Osteocyte (in vitro differentiated cells): ENCODE data around the gene METRN. TPM values are rescaled to one million over a fixed set of nuclear protein-coding genes. Genes with fewer than 3 reads are reported as not detected.

Experiments used
- DNase-seq: peaks from one replicate; pipeline ENCODE4 v3.0.0; 2021; ENCODE audit warnings: mixed read lengths; ENCODE audit not compliant: unreplicated experiment; ENCODE audit errors: extremely low spot score
- H3K27ac Mint-ChIP-seq: one replicate; pipeline ENCODE4 v1.8.0; 2021; ENCODE audit warnings: mild to moderate bottlenecking, mixed read lengths; ENCODE audit not compliant: unreplicated experiment
- H3K27me3 Mint-ChIP-seq: one replicate; pipeline ENCODE4 v1.8.0; 2021; ENCODE audit warnings: mixed read lengths; ENCODE audit not compliant: unreplicated experiment
- H3K36me3 Mint-ChIP-seq: one replicate; pipeline ENCODE4 v1.8.0; 2021; ENCODE audit warnings: mixed read lengths; ENCODE audit not compliant: unreplicated experiment
- H3K4me1 Mint-ChIP-seq: one replicate; pipeline ENCODE4 v1.8.0; 2021; ENCODE audit warnings: mixed read lengths; ENCODE audit not compliant: unreplicated experiment
- H3K4me3 Mint-ChIP-seq: one replicate; pipeline ENCODE4 v1.8.0; 2021; ENCODE audit warnings: mild to moderate bottlenecking, moderate library complexity, mixed read lengths; ENCODE audit not compliant: unreplicated experiment
- H3K9me3 Mint-ChIP-seq: one replicate; pipeline ENCODE4 v1.8.0; 2021; ENCODE audit warnings: mixed read lengths; ENCODE audit not compliant: unreplicated experiment
- total RNA-seq: library from RNA; stranded (reverse); gene quantifications from 2 replicates; pipeline ENCODE4 v1.2.1, GENCODE V29; 2021
- TF ChIP-seq, protein P1 (sequence below): fragments of 200-600 bp; sonication (generic); IDR thresholded peaks from 2 replicates; pipeline ENCODE4 v1.5.0; 2021; ENCODE audit warnings: antibody characterized with exemption, mild to moderate bottlenecking, moderate library complexity

The METRN gene
- total RNA-seq, 1 donor from 2014 or later: 49.7 TPM

DNA sequence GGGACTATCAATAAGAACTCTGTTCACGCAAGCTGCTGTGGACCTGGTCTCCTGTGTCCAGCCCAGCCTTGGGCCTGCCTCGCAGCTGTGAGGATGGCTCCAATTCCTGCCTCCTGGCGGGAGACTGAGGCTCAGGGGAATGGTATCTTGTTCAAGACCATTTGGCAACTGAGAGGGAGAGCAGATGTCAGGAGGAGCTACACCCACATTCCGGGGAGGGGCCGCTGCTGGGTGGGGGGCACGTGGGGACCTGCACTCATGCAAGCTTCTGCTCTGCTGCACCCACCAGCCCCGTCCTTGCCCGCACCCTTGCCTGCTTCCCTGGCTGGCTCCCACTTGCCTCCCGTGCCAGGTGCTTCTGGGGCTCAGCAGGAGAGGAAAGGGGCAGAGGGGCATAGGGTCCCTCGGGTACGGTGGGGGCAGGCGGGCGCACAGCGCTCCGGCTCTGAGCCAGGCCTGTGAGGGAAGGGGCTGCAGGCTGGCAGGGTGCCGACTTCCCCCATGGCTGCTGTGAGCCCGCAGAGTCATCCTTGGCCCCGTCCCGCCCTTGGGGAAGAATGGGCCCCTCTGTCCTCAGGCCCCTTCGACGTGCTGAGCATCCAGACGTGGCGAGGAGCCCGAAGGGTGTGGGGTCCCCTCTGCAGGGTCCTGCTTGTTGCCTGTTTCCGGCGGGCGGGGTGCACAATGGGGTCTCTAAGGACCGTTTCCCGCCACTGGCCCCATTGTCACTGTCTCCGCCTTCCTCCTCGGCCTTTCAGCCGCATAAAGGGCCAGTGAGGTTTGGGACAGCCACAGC is 2.7 kb downstream of the METRN start:
- Mint-ChIP-seq H3K36me3 (no peaks in the 10 kb centered on the region), H3K27ac (no peak overlapping the region), H3K9me3 (no peaks in the 10 kb centered on the region), H3K4me1 (peaks cover 32% of the 10 kb centered on the region), H3K27me3 (no peaks in the 10 kb centered on the region), H3K4me3 (no peak overlapping the region)
- no peak for DNase-seq
- TF ChIP-seq, protein P1, sequence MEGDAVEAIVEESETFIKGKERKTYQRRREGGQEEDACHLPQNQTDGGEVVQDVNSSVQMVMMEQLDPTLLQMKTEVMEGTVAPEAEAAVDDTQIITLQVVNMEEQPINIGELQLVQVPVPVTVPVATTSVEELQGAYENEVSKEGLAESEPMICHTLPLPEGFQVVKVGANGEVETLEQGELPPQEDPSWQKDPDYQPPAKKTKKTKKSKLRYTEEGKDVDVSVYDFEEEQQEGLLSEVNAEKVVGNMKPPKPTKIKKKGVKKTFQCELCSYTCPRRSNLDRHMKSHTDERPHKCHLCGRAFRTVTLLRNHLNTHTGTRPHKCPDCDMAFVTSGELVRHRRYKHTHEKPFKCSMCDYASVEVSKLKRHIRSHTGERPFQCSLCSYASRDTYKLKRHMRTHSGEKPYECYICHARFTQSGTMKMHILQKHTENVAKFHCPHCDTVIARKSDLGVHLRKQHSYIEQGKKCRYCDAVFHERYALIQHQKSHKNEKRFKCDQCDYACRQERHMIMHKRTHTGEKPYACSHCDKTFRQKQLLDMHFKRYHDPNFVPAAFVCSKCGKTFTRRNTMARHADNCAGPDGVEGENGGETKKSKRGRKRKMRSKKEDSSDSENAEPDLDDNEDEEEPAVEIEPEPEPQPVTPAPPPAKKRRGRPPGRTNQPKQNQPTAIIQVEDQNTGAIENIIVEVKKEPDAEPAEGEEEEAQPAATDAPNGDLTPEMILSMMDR: no peak

- DNase-seq: no peak
- Mint-ChIP-seq H3K4me1 (peaks cover 30% of the 10 kb centered on the region), H3K27me3 (no peaks in the 10 kb centered on the region), H3K36me3 (no peaks in the 10 kb centered on the region), H3K27ac (no peak overlapping the region), H3K4me3 (no peak overlapping the region), H3K9me3 (no peaks in the 10 kb centered on the region)
- TF ChIP-seq, protein P1: no peak
Observed at GRCh38 chr16:718389-718788, 3.5 kb downstream of the METRN start.

DNA sequence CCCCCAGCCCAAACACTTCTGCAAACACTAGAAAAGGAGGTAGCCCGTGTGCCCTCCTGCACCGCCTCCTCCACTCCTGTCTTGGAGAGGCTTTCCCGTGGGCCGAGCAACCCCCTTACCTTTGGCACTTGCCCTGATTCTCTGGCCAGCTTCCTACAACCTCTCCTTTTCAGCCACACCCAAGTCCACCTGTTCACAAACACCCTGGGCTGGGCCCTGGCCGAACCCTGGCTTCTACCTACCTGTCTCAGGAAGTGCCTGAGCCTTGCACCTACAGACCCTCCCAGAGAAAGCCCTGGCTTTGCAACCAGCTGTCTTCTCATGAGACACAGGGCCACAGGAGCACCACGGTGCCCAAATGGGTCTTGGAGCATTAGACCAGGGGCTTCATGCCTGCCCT is 4.0 kb downstream of the METRN start:
- no peaks in the 10 kb centered on the region for H3K36me3 Mint-ChIP-seq
- H3K27me3 Mint-ChIP-seq: no peaks in the 10 kb centered on the region
- H3K4me3 Mint-ChIP-seq: no peak overlapping the region
- TF ChIP-seq, protein P1: no peak
- H3K4me1 Mint-ChIP-seq: peaks cover 27% of the 10 kb centered on the region
- DNase-seq: no peak
- H3K9me3 Mint-ChIP-seq: no peaks in the 10 kb centered on the region
- no peak overlapping the region for H3K27ac Mint-ChIP-seq

GRCh38 chr16:719815-720446 is 5.0 kb downstream of the METRN start:
- peak overlapping the region; percentile 79 for H3K4me3 Mint-ChIP-seq
- TF ChIP-seq, protein P1: peak; percentile 19
- peaks cover 22% of the 10 kb centered on the region for H3K4me1 Mint-ChIP-seq
- H3K27me3 Mint-ChIP-seq: no peaks in the 10 kb centered on the region
- H3K27ac Mint-ChIP-seq: peak overlapping the region; percentile 75
- no peaks in the 10 kb centered on the region for H3K36me3 Mint-ChIP-seq
- no peak for DNase-seq
- H3K9me3 Mint-ChIP-seq: no peaks in the 10 kb centered on the region

DNA sequence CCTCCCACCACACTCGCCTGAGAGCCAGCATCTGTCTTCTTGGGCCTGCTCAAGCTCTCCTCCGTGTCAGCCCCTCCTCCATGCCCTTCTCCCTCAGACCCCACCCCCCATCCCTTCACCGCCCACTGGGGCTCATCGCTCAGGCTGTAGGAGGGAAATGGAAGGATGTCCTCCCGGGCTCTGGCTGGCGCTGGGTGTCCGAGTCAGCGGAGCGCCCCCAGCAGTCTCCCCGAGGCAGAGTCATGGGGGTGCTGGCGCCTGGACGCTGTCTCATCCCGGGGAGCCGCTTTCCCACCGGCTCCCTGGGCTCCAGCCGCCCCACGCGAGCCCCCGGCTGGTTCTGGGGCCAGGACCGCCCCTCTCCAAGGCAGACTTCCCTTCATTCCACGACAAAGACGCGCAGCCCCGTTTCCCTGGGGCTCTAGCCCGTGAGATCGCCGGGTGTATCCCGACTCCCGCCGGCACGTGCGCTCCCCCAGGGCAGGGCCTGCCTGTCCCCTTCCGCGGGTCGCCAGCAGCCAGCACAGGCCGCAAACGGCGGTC is 5.6 kb downstream of the METRN start:
- Mint-ChIP-seq H3K27ac (peak overlapping the region; percentile 75), H3K36me3 (no peaks in the 10 kb centered on the region), H3K9me3 (no peaks in the 10 kb centered on the region), H3K4me3 (peak overlapping the region; percentile 79), H3K4me1 (peaks cover 22% of the 10 kb centered on the region), H3K27me3 (no peaks in the 10 kb centered on the region)
- TF ChIP-seq, protein P1: no peak
- no peak for DNase-seq
